Stimulated activated CD8-positive, alpha-beta memory T cell treated with anti-CD3 and anti-CD28 coated beads, Interleukin-4, amount 100 ng/mL, for 4 hours (primary cell): ENCODE results near the gene TMC1.

Experiments used
- DNase-seq, 2 donors: peaks; one replicate each; pipeline ENCODE4 v3.0.0-alpha.2; 2020; ENCODE audit warnings: low read depth in 2 of 2, low spot score in 1 of 2

TMC1 gene

DNA sequence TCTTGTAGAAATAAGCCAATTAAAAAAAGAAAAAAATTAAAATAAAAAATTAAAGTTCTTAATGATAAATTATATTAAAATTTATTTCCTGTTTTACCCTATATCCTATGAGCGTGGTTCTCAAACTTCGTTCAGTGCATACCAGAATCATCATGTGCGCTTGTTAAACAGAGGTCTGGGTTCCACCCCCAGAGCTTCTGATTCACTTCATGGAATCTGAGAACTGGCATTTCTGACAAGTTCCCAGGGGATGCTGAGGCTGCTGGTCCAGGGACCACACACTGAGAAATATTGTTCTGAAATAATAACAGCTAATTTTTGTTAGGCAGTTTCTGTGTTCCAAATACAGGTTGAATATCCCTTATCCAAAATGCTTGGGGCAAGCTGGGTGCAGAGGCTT is 79.3 kb downstream of the TMC1 start:
- no peak for DNase-seq

DNA sequence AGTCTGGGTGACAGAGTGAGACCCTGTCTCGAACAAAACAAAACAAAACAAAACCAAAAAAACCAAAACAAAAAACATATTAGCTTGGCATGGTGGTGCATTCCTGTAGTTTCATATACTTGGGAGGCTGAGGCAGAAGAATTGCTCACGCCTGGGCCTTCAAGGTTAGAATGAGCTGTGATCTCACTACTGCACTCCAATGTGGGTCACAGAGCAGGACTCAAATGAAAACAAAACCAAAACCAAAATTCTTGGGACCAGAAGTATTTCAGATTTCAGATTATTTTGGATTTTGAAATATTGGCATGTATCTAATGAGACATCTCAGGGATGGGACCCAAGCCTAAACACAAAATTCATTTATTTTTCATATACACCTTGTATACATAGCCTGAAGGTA is 80.2 kb downstream of the TMC1 start:
- DNase-seq, result no peak

DNA sequence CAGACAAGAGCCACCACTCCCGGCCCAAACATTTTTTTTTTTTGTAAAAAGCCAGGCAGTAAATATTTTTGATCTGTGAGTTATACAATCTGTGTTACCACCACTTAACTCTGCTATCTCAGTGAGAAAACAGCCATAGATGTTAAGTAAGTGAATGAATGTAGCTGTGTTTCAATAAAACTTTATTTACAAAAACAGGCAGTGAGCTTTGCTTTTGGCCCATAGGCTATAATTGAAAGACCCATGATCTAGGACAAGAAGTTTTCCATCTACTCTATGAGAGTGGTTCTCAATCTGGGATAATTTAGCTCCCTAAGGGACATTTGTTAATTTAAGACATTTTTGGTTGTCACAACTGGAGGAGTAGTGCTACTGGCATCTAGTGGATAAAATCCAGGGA is 91.0 kb downstream of the TMC1 start:
- DNase-seq, result no peak

DNA sequence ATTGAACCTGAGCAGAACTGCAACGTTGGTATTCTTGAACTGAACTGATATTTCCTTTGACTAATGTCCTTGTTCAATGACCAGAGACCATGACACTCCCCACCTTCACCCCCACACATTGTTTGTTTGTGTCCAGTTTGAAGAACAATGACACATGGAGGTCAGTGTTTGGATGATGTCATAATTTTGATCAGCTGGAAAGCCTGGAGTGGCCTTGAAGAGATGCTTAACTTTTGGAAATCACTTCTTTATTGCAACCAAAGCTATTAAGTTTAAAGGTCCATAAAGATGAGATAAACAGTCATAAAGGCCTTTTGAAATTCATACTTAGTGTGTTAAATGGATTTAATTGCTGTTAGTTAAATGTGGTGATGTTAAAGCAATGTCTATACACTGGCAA is 92.7 kb downstream of the TMC1 start:
- no peak for DNase-seq

DNA sequence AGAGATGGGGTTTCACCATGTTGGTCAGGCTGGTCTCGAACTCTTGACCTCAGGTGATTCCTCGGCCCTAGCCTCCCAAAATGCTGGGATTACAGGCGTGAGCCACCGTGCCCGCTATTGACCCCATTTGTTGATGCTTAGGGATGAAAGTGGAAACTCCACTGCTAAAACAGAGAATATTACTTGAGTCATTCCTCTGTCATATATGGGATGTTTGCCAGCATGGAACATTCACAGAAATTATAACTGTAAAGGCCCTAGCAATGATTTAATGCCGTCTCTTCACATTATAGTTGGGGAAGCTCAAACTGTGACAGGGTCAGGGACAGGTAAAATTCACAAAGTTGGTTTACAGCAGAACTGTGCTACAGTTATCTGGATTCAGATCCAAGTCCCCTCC is 94.5 kb downstream of the TMC1 start:
- DNase-seq, result no peak

DNA sequence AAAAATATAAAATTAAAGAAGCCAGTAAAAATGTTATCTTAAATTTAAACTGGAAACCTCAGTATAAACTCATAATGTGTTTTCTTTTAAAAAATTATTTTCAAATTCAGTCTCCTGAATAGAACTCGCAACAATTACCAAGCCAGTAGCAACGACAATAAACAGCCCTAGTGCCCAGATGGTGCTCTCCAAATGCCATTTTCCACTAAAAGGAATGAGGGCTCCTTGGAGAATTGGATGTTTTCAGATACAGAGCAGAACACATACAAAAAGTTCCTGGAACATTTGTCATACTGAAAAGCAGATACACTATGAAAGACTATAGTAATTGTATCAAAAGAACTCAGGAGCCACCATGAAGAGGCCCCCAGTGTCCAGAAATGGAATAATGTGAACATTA is 97.4 kb downstream of the TMC1 start:
- DNase-seq, result no peak

DNA sequence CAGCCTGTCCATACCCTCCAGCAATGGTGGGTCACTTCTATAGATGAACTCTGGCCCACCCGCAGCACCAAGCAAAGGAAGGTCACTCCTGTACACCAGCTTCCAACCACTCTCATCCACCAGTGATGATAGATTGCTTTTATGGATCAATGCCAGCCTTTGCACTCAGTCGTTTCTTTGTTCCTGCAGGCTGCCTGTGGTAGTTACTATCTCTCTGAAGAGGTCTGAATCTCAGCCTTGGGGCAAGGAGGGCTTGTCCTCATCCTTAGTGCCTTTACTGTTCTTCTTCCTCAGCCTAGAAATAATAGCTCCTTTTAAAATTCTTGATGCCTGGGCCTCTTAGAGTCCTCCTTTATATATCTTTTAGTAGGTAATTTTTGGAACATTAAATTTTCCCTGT is 100.8 kb downstream of the TMC1 start:
- DNase-seq, result no peak

DNA sequence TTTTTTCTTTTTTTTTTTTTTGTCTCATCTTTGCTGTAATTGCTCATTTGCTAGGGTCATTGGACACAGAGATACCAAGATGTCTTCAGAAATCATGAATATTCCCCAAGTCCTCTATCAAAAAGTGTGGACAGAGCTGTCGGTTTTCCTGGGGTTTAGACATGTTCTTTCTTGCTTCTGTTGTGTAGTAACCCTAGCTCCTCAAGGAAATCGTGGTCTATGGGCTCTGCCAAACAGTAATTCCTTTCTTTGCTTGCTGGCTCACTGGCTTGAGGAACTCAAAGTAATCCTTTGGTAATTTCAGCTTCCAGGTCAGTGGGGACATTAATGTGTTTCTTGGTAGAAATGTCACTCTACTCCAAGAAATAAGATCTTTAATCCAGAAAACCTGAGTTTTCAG is 101.7 kb downstream of the TMC1 start:
- DNase-seq, result no peak

DNA sequence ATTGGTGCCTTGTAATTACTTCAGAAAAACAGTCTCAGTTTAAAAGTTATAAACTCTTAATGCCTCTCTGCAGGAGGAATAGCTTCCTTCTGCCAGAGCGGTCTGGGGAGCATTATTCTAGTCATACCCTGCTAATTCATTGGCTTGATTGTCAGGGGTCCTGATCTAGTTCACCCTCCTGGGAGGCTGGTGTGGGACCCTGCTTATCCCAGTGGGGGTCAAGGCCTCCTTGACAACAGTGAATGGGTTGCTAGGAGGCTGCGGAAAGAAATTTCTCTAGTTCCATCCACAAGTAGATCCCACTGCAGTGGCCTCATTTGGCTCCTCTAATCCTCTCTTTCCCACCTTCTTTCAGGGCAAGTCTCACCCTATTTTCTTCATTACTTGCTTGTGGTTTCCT is 105.7 kb downstream of the TMC1 start:
- no peak for DNase-seq

DNA sequence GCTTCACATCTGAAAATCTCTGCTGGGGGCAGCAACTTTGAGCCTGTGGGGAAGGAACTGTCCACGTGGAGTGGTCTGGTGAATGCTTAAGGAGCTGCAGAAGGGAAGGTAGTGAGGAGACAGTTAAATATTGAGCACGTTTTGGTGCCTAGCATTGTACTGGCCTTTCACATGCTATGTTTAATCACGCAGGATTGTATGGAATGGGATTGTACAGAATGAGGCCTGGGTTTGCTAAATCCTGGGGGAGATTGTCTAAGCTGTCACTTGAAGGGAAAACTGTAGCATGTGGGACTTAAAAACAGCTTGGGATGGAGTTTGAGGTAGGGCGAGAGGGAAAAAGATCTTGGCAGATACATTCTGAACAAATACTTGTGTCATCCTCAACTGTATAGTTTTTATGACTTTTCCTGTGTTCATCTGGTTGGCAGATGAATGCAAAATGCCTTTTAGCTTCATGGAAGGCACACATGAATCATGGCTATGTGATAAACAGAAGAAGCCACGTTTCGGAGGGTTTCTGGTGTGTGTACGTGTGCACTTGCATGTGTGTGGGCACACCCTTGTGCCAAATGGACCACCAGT is 106.6 kb downstream of the TMC1 start:
- DNase-seq, result no peak

DNA sequence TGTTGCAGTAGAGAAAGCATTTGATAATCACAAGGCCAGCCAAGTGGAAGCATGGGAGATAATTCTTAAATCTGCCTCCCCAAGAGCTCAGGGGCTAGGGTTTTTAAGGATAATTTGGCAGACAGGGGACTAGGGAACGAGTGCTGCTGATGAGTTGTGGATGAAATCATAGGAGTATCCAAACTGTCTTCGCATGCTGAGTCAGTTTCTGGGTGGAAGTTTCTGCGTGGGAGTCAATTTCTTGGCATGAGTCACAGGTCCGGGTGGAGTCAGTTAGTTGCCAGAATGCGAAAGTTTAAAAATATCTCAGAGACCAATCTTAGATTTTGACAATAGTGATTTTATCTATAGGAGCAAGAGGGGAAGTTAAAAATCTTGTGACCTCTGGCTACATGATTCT is 112.6 kb downstream of the TMC1 start:
- no peak for DNase-seq

DNA sequence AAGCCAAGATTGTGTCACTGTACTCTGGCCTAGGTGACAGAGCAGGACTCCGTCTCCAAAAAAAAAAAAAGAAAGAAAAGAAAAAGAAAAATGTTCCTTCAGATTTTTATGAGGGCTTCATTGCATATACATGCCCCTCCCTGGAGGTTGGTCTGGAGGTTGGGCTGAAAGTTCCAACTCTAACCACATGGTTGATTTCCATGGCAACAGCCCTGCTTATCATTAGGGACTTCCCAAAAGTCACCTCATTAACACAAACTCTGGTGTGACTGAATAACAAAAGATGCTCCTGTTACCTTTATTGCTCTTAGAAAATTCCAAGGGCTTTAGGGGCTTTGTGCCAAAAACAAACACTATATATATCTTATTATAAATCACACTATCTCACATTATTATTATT is 113.8 kb downstream of the TMC1 start:
- DNase-seq, result no peak

DNA sequence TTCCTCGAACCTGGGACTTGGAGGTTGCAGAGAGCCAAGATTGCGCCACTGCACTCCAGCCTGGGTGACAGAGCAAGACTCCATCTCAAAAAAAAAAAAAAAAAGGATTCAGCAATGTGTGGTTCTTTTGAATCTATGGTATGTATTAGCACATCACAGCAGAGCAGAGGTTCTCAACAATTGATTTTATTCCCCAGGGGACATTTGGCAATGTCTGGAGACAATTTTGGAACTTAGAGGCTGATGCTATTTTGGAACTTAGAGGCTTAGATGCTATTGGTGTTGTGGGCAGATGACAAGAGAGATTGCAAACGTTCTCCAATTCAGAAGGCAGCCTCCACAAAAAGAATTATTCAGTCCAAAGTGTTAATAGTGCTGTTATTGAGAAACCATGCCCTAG is 115.2 kb downstream of the TMC1 start:
- DNase-seq, result no peak

DNA sequence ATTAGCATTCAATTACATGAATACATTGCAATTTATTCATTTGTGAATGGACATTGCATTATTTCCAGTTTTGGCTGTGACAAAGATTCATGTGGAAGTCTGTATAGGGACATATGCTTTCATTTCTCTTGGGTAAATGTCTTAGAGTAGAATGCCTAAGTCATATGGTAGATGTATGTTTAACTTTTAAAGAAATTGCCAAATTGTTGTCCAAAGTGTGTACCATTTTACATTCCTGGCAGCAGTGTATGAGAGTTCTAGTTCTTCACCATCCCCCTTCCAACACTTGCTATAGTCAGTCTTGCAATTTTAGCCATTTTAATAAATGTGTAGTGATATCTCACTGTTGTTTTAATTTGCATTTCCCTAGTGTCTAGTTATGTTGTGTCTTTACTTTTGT is 122.2 kb downstream of the TMC1 start:
- no peak for DNase-seq

DNA sequence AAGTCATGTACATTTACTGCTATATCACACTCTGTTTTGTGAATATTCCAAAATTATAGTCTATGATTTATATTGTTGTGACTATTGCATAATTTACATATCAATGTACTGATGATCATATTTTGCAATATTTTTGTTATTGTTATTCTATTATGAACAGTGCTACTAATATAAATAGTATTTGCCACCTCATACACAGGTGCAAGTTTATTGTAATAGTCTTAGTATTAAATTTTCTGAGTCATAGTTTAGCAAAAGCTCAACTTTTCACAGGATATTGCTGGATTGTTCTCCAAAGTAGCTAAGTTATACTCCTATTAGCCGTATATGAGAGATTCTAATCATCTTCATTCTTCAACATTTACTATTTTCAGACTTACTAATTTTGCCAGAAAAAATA is 124.7 kb downstream of the TMC1 start:
- DNase-seq, result no peak

DNA sequence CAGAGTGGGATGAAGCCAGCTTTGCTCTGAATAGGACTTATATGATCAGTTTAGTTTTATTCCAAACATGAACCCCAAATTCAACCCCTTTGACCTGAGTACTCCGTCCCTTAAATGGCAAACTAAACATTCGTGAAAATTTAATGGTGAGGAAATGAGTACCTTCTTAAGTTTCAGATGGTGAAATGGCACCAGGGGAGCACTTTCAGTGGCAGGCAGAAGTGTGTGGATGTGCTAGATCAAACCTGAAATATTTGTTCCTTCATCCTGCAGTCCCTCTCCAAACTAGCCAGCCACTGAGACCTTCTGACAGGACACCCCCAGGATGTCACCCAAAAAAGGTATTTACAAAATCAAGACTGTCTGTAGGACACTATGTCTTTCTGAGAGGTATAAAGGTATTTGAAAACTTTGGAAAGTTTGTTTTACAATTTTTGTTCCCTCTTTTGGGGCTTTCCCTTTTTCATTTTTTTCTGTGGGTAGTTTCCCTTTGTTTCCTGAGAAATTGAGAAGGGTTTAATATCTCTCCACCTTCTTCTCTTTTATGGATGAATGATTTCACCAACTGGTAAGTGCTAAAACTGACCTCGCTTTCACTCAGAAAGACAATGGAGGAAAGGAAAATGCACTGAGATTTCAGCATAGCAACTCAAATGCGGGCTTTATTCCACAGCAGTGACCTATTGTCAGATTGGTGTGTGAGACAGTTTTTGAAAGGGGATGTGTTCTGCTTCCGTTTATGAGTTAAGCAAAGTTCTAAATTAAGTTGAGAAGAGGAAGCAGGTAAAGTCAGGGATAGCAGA is 127.1 kb downstream of the TMC1 start:
- DNase-seq, result no peak

DNA sequence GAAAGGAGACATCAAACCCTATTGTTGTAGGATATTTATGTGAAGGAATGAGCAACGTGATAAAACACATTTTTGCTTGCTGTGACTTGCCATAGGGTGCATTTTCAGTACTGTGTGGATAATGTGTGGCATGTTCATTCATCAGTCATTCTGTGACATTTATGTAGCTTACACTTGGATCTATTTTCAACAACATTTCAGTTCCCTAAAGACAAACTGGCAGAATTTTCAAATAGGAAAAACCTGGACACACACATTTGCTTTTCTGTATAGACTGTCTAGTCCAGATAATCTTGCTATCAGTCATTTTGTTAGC is 127.7 kb downstream of the TMC1 start:
- DNase-seq, result no peak

DNA sequence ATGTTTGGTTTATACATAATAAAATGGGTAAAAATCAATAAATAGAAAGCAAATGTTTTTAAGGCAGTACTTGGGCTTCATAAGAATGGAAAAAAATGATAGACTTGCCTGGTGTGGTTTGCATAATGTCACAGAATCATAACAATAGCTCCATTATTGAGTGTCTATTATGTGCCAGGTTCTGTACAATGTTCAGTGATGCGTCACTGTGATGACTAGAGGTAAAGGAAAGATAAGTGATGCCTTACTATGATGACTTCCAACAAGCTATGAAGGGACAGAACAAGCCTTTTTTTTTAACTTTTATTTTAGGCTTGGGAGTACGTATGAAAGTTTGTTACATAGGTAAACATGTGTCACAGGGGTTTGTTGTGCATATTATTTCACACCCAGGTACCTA is 128.8 kb downstream of the TMC1 start:
- no peak for DNase-seq

DNA sequence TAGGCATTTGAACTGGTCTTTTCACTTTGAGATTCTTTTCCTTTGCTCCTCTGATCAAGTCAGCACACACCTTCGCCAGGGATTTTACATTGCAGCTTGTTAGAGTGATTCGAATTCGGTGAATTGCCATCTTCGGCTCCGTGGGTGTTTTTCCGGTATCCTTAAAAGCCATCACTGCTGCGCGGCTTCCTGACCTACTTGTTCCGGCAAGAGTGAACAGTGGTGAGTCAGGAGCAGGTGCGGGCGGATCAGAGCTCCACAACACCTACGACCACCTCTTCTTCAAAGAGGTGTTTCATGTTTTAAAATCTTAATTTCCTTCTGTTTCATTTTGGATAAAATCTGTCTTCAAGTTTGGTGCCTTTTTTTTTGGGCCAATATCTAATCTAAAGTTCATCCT is 134.6 kb downstream of the TMC1 start:
- DNase-seq, result no peak

DNA sequence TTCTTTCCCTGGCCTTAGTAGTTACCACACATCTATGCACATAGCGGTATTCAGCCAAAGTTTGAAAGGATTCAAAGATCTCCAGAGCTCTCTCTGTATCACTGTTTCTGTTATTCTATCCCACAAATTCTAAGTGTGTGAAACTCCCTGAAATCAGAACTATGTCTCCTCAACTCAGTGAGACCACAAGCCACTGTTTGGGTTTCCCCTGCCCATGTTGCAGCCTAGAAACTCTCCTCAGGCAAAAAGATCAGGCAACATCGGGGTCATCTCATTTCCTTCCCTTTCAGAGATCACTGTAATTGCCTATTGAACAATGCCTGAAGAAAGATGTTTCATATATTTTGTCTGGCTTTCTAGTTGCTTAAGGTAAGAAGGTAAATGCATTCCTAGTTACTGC is 135.6 kb downstream of the TMC1 start:
- DNase-seq, result no peak

DNA sequence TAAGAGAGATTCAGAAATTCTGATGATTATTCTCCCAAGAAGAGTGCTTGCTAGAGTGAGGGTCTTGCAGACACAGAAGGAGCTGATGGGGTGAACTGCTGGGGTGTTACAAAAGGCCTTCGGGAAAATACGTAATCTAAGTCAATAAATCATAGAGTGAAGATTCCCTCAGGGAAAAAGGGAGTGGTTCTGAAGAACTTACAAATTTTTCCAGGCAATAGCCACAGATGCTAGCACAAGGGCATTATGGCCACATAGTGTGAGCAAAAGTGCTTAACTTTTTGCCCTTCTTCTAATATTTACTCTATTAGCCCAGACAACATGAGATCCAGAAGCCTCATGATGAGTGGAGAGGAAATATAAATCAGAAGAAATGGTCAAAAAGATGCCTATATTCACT is 137.3 kb downstream of the TMC1 start:
- DNase-seq, result no peak

DNA sequence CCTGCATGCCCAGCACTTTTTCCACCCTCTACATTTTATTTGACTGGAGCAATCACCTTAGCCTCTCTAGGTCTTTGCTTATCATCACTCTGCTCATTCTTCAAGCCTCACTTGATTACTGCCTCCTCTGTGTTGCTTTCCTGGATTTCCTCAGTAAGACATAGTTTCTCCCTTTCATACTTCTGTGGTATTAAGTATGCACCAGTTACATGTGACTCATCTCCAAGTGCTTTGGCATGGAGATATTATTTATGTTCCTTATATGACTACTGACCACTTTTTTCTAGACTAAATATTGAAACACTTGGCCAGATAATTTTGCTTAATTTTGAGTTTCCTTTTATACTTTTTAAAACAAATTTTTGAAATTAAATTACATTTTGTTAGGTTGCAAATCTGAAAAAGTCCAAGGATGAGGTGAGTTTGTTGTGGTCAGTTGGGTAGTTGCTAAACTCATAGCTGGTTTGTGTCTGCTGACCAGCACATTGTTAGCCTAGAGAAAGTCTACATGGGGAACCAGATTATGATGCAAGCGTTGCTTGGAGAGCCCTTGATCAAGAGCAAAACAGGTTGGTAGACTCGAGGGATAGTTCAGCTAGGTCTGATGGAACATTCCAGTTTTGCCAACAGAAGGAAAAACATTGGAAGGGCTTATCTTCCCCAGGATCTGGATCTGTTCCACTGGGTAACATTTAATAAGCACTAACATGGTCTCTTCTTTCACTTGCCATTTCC is 140.2 kb downstream of the TMC1 start:
- no peak for DNase-seq

DNA sequence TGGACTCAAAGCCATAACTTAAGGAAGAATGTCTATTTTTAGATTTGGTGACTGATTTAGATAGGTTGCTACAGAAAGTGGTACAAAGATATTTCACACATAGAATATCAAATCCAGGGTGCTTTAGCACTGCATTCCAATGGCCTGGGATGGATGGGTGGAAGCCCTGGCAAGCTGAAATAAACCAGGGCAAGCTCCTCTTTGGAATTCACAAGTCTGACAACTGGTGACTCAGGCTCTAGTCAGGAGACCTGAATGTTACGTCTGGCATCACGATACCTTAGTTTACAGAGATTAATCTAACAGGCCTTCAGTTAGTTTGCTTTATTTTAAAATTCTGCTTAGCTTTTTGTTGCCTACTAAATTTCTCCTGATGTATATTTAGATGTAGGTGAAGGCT is 144.0 kb downstream of the TMC1 start:
- DNase-seq, result no peak
